ENCODE results near the gene DNAH12. TPM values are rescaled to one million over a fixed set of nuclear protein-coding genes. Genes with fewer than 3 reads are reported as not detected.
A peak's percentile ranks its signal among the peaks of the same experiment; 100 is the strongest.

DNAH12 gene
- total RNA-seq, 1 donor from 2014 or later: 0.02 TPM

DNA sequence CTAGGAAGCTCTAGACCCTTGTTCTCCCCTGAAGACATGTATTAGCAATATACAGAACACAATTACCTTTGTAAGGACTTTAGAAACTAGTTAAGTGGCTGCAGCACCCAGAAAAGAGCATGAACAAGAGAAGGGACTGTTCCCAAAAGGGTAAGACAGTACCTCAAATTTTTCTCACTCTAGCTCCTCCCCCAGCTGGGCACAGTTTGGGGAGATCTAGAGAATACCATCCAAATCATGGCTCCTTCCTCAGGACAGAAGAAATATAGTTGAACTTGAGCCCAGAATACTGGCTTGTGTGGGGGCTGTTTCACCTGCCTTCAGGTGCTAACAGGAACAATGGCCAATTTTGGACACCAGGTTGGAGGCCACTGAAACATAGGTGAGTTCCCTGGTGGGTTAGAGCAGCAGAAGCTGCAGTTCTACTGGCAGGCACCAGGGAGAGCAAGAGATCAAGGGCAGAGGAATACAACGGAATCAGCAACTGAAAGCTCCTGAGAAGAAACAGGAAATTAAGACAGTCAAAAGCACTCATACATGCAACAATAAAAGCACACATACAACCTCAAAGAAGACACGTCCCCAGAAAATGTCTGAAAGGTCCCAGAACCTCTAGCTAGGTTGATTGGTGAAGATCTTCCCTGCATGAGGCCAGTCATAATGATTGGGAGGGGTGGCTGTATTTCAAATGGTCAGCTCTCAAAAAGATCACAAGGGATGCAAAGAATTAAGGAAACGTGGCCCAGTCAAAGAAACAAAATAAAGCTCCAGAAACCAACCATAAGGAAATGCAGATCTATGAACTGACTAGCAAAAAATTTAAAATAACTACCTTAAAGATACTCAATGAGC is 146.7 kb downstream of the DNAH12 start:
- Histone ChIP-seq H2AFZ (replicated peaks) (peak overlapping the region; percentile 73), H3K4me3 (no peak overlapping the region), H3K9me3 (ENCODE audit: low read depth) (no peaks in the 10 kb centered on the region), H3K4me2 (no peak overlapping the region), H3K27ac (no peak overlapping the region), H4K20me1 (ENCODE audit: low read depth) (no peaks in the 10 kb centered on the region), H3F3A (ENCODE audit: low read depth) (no peaks in the 10 kb centered on the region), H3K79me2 (ENCODE audit: low read depth) (no peaks in the 10 kb centered on the region), H3K36me3 (no peaks in the 10 kb centered on the region), H3K4me1 (no peaks in the 10 kb centered on the region), H3K9ac (no peak overlapping the region), H3K27me3 (no peaks in the 10 kb centered on the region)
- TF ChIP-seq EZH2 (IDR thresholded peaks at IDR 0.05): no peak
- TF ChIP-seq, protein P1, sequence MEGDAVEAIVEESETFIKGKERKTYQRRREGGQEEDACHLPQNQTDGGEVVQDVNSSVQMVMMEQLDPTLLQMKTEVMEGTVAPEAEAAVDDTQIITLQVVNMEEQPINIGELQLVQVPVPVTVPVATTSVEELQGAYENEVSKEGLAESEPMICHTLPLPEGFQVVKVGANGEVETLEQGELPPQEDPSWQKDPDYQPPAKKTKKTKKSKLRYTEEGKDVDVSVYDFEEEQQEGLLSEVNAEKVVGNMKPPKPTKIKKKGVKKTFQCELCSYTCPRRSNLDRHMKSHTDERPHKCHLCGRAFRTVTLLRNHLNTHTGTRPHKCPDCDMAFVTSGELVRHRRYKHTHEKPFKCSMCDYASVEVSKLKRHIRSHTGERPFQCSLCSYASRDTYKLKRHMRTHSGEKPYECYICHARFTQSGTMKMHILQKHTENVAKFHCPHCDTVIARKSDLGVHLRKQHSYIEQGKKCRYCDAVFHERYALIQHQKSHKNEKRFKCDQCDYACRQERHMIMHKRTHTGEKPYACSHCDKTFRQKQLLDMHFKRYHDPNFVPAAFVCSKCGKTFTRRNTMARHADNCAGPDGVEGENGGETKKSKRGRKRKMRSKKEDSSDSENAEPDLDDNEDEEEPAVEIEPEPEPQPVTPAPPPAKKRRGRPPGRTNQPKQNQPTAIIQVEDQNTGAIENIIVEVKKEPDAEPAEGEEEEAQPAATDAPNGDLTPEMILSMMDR (IDR thresholded peaks at IDR 0.05): peak; percentile 70
- H3K27ac Mint-ChIP-seq: no peak overlapping the region
- H3K36me3 Mint-ChIP-seq: no peaks in the 10 kb centered on the region
- peaks cover 4% of the 10 kb centered on the region for H3K9me3 Mint-ChIP-seq
- H3K4me3 Mint-ChIP-seq: no peak overlapping the region
- peaks cover 2% of the 10 kb centered on the region for H3K27me3 Mint-ChIP-seq (ENCODE audit: insufficient read depth, low read depth)
- no peaks in the 10 kb centered on the region for H3K4me1 Mint-ChIP-seq
- DNase-seq (ENCODE audit: low spot score): peak; percentile 59

- H3K36me3 Mint-ChIP-seq: no peaks in the 10 kb centered on the region
- Histone ChIP-seq H2AFZ (replicated peaks) (peak overlapping the region; percentile 44), H3K79me2 (ENCODE audit: low read depth) (no peaks in the 10 kb centered on the region), H3K9ac (no peak overlapping the region), H3K27me3 (no peaks in the 10 kb centered on the region), H3K27ac (no peak overlapping the region), H4K20me1 (ENCODE audit: low read depth) (no peaks in the 10 kb centered on the region), H3K36me3 (no peaks in the 10 kb centered on the region), H3K4me2 (no peak overlapping the region), H3K9me3 (ENCODE audit: low read depth) (no peaks in the 10 kb centered on the region), H3F3A (ENCODE audit: low read depth) (no peaks in the 10 kb centered on the region), H3K4me3 (no peak overlapping the region), H3K4me1 (no peaks in the 10 kb centered on the region)
- H3K9me3 Mint-ChIP-seq: peaks cover 4% of the 10 kb centered on the region
- DNase-seq (ENCODE audit: low spot score): no peak
- no peaks in the 10 kb centered on the region for H3K4me1 Mint-ChIP-seq
- TF ChIP-seq, protein P1 (IDR thresholded peaks at IDR 0.05): no peak
- TF ChIP-seq EZH2 (IDR thresholded peaks at IDR 0.05) (no peak), EZH2phosphoT487 (IDR thresholded peaks at IDR 0.05) (no peak)
- no peak overlapping the region for H3K4me3 Mint-ChIP-seq
- H3K27me3 Mint-ChIP-seq (ENCODE audit: insufficient read depth, low read depth): peaks cover 2% of the 10 kb centered on the region
- H3K27ac Mint-ChIP-seq: no peak overlapping the region
These were observed 150.2 kb downstream of the DNAH12 start for GRCh38 chr3:57393977-57394376.

GRCh38 chr3:57391767-57392166 is 152.4 kb downstream of the DNAH12 start:
- DNase-seq (ENCODE audit: low spot score): no peak
- H3K27ac ChIP-seq: no peak overlapping the region
- H3K9me3 ChIP-seq (ENCODE audit: low read depth): no peaks in the 10 kb centered on the region
- no peaks in the 10 kb centered on the region for H3K36me3 ChIP-seq
- no peaks in the 10 kb centered on the region for H3K27me3 ChIP-seq
- TF ChIP-seq, protein P1 (IDR thresholded peaks at IDR 0.05): no peak
- TF ChIP-seq EZH2 (IDR thresholded peaks at IDR 0.05) (no peak), EZH2phosphoT487 (IDR thresholded peaks at IDR 0.05) (no peak)
- H3K4me1 ChIP-seq: no peaks in the 10 kb centered on the region
- no peaks in the 10 kb centered on the region for H3K4me1 Mint-ChIP-seq
- no peak overlapping the region for H3K9ac ChIP-seq
- no peaks in the 10 kb centered on the region for H3F3A ChIP-seq (ENCODE audit: low read depth)
- no peak overlapping the region for H2AFZ ChIP-seq (replicated peaks)
- H3K4me3 ChIP-seq: no peak overlapping the region
- no peak overlapping the region for H3K4me2 ChIP-seq
- H3K9me3 Mint-ChIP-seq: no peaks in the 10 kb centered on the region
- H3K79me2 ChIP-seq (ENCODE audit: low read depth): no peaks in the 10 kb centered on the region
- H3K27me3 Mint-ChIP-seq (ENCODE audit: insufficient read depth, low read depth): no peaks in the 10 kb centered on the region
- H3K27ac Mint-ChIP-seq: no peak overlapping the region
- no peaks in the 10 kb centered on the region for H3K36me3 Mint-ChIP-seq
- H4K20me1 ChIP-seq (ENCODE audit: low read depth): no peaks in the 10 kb centered on the region
- H3K4me3 Mint-ChIP-seq: no peak overlapping the region

All from neural progenitor cell (in vitro differentiated cells).